Superior temporal gyrus (tissue), 1 donor: ENCODE results near the gene VWA7.

ENCODE experiments used
- DNase-seq: peaks from one replicate; pipeline ENCODE4 v3.0.0-alpha.2; 2016; ENCODE audit errors: extremely low spot score

VWA7 gene

GRCh38 chr6:31778999-31779885 lies 2.1 kb upstream of the VWA7 start:
- DNase-seq, result no peak

- DNase-seq, result no peak
These were observed 1.1 kb upstream of the VWA7 start for GRCh38 chr6:31778193-31778592.

GRCh38 chr6:31777667-31778050 lies 531 bp upstream of the VWA7 start:
- DNase-seq, result no peak

GRCh38 chr6:31776485-31776988 lies 591 bp downstream of the VWA7 start:
- no peak for DNase-seq

- DNase-seq, result no peak
These were observed 1.3 kb downstream of the VWA7 start for GRCh38 chr6:31775633-31776484.

GRCh38 chr6:31775184-31775583 lies 1.9 kb downstream of the VWA7 start:
- no peak for DNase-seq

- no peak for DNase-seq
These were observed 5.2 kb downstream of the VWA7 start for GRCh38 chr6:31771992-31772358.

GRCh38 chr6:31770860-31771259 lies 6.3 kb downstream of the VWA7 start:
- DNase-seq, result no peak

GRCh38 chr6:31769684-31770371 lies 7.3 kb downstream of the VWA7 start:
- DNase-seq, result no peak

GRCh38 chr6:31768363-31769257 lies 8.5 kb downstream of the VWA7 start:
- DNase-seq, result peak; percentile 16

- DNase-seq, result no peak
These were observed 10.0 kb downstream of the VWA7 start for GRCh38 chr6:31767096-31767645.

GRCh38 chr6:31765910-31766794 lies 11.0 kb downstream of the VWA7 start:
- no peak for DNase-seq

- DNase-seq, result no peak
These were observed 11.6 kb downstream of the VWA7 start for GRCh38 chr6:31765559-31765909.

- DNase-seq, result no peak
These were observed 12.9 kb downstream of the VWA7 start for GRCh38 chr6:31764198-31764597.

GRCh38 chr6:31763619-31763940 lies 13.5 kb downstream of the VWA7 start:
- DNase-seq, result no peak

GRCh38 chr6:31762878-31763618 lies 14.1 kb downstream of the VWA7 start:
- no peak for DNase-seq

- no peak for DNase-seq
These were observed 14.8 kb downstream of the VWA7 start, which contains the start of gene SAPCD1 for GRCh38 chr6:31762356-31762755. Gene SAPCD1, plus strand, starts transcription at chr6:31762656. Its CDS starts 399 bp downstream, at chr6:31763055.

- DNase-seq, result no peak
These were observed 15.8 kb downstream of the VWA7 start for GRCh38 chr6:31761343-31761742.

- DNase-seq, result no peak
These were observed 16.3 kb downstream of the VWA7 start for GRCh38 chr6:31760790-31761189.
